ENCODE measurements around the gene PITRM1.

PITRM1 gene

DNA sequence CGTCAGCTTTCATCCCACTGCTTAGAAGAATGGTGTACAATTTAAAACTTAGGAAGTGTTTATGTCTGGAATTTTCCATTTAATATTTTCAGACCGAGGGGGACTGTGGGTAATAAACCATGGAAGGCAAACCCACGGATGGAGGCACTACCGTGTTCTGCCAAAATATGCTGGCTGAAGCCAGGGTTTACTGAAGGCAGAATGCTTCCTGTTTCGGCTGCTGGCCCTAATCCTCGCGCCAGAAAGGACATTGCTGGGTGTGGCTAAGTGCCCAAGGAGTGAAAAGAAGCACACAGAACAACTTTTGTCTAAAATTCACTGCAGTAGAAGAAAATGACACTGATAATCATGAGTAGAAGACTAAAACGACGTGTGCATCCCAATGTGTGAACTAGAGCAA lies 32.3 kb downstream of the PITRM1 start:
- peak overlapping the region in 1 of 2 donors; percentile 45 for H3K27ac ChIP-seq
- TF ChIP-seq, protein P1, sequence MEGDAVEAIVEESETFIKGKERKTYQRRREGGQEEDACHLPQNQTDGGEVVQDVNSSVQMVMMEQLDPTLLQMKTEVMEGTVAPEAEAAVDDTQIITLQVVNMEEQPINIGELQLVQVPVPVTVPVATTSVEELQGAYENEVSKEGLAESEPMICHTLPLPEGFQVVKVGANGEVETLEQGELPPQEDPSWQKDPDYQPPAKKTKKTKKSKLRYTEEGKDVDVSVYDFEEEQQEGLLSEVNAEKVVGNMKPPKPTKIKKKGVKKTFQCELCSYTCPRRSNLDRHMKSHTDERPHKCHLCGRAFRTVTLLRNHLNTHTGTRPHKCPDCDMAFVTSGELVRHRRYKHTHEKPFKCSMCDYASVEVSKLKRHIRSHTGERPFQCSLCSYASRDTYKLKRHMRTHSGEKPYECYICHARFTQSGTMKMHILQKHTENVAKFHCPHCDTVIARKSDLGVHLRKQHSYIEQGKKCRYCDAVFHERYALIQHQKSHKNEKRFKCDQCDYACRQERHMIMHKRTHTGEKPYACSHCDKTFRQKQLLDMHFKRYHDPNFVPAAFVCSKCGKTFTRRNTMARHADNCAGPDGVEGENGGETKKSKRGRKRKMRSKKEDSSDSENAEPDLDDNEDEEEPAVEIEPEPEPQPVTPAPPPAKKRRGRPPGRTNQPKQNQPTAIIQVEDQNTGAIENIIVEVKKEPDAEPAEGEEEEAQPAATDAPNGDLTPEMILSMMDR (IDR thresholded peaks at IDR 0.05): no peak
- no peak for DNase-seq (ENCODE audit: low spot score)

GRCh38 chr10:3139216-3139910 lies 33.2 kb downstream of the PITRM1 start:
- Histone ChIP-seq H3K4me3 (no peak overlapping the region), H3K27ac (no peak overlapping the region)
- no peak for DNase-seq (ENCODE audit: low spot score)
- TF ChIP-seq, protein P1 (IDR thresholded peaks at IDR 0.05): no peak

More for the DNA sequence above, 32.3 kb downstream of the PITRM1 start:
- H3K4me3 ChIP-seq: no peak overlapping the region

GRCh38 chr10:3137958-3138726 lies 34.4 kb downstream of the PITRM1 start:
- no peak for DNase-seq (ENCODE audit: low spot score)
- TF ChIP-seq, protein P1 (IDR thresholded peaks at IDR 0.05): no peak
- no peak overlapping the region for H3K4me3 ChIP-seq
- H3K27ac ChIP-seq: peak overlapping the region in 1 of 2 donors; percentile 23

GRCh38 chr10:3136763-3137611 lies 35.6 kb downstream of the PITRM1 start:
- TF ChIP-seq, protein P1 (IDR thresholded peaks at IDR 0.05): no peak
- Histone ChIP-seq H3K27ac (peak overlapping the region in 1 of 2 donors; percentile 69), H3K4me3 (no peak overlapping the region)
- DNase-seq (ENCODE audit: low spot score): no peak

GRCh38 chr10:3136336-3136735 lies 36.2 kb downstream of the PITRM1 start:
- DNase-seq (ENCODE audit: low spot score): no peak
- no peak overlapping the region for H3K4me3 ChIP-seq
- TF ChIP-seq, protein P1 (IDR thresholded peaks at IDR 0.05): no peak
- peak overlapping the region in 1 of 2 donors; percentile 69 for H3K27ac ChIP-seq

DNA sequence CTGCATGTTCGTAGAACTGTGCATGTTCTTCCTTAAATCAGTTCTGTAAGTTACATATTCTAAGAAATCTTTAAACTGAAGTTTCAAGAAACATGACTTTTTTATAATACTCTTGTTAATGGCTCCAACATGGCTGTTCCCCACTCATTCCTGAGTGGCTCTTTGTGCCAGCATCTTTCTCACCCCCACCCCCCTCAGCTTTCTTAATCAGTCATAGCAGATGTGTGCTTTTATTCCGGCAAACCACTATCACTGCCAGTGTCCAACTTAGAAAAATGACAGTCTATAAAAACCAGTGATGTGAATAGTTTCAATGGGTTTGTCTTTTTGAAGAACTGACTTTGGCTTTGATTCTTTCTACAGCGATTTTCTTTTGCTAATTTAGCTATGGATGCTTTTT lies 37.6 kb downstream of the PITRM1 start:
- no peak for DNase-seq (ENCODE audit: low spot score)
- TF ChIP-seq, protein P1 (IDR thresholded peaks at IDR 0.05): no peak
- Histone ChIP-seq H3K27ac (no peak overlapping the region), H3K4me3 (no peak overlapping the region)

Data from coronary artery (tissue), 2 donors.